Measurements from ENCODE around the gene MUC5B.
"Not testable (repeated sequence)": the region's sequence is repeated elsewhere in the genome, so short reads cannot be mapped to it uniquely, and the experiment has no call there.

MUC5B gene

DNA sequence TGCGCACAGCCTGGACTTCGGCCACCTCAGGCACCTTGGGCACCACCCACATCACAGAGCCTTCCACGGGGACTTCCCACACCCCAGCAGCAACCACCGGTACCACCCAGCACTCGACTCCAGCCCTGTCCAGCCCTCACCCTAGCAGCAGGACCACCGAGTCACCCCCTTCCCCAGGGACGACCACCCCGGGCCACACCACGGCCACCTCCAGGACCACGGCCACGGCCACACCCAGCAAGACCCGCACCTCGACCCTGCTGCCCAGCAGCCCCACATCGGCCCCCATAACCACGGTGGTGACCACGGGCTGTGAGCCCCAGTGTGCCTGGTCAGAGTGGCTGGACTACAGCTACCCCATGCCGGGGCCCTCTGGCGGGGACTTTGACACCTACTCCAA is 26.1 kb downstream of the MUC5B start:
- H3K27ac ChIP-seq; H2AFZ ChIP-seq; H3K36me3 ChIP-seq (ENCODE audit: control insufficient read depth, insufficient read depth, low read length); H3K9ac ChIP-seq; H3K4me3 ChIP-seq (ENCODE audit: low read depth, low read length); H3K27me3 ChIP-seq (ENCODE audit: control insufficient read depth, insufficient read depth, low read length); H3K4me1 ChIP-seq; H3K9me3 ChIP-seq (ENCODE audit: control insufficient read depth, low read length); H3K4me2 ChIP-seq (ENCODE audit: low read length); H3K79me2 ChIP-seq: not testable (repeated sequence)

DNA sequence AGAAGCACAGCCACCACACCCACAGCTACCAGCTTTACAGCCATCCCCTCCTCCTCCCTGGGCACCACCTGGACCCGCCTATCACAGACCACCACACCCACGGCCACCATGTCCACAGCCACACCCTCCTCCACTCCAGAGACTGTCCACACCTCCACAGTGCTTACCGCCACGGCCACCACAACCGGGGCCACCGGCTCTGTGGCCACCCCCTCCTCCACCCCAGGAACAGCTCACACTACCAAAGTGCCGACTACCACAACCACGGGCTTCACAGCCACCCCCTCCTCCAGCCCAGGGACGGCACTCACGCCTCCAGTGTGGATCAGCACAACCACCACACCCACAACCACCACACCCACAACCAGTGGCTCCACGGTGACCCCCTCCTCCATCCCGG is 27.5 kb downstream of the MUC5B start:
- not testable (repeated sequence) for H3K36me3 ChIP-seq (ENCODE audit: control insufficient read depth, insufficient read depth, low read length); H3K4me3 ChIP-seq (ENCODE audit: low read depth, low read length); H3K4me1 ChIP-seq; H3K79me2 ChIP-seq; H3K27me3 ChIP-seq (ENCODE audit: control insufficient read depth, insufficient read depth, low read length); H3K9me3 ChIP-seq (ENCODE audit: control insufficient read depth, low read length); H3K9ac ChIP-seq; H2AFZ ChIP-seq; H3K4me2 ChIP-seq (ENCODE audit: low read length); H3K27ac ChIP-seq

- Histone ChIP-seq H3K79me2 (no peaks in the 10 kb centered on the region), H3K27me3 (ENCODE audit: control insufficient read depth, insufficient read depth, low read length) (no peaks in the 10 kb centered on the region), H2AFZ (no peak overlapping the region), H3K9me3 (ENCODE audit: control insufficient read depth, low read length) (no peaks in the 10 kb centered on the region), H3K9ac (no peak overlapping the region), H3K27ac (no peak overlapping the region), H3K4me1 (no peaks in the 10 kb centered on the region), H3K36me3 (ENCODE audit: control insufficient read depth, insufficient read depth, low read length) (no peaks in the 10 kb centered on the region), H3K4me2 (ENCODE audit: low read length) (no peak overlapping the region), H3K4me3 (ENCODE audit: low read depth, low read length) (no peak overlapping the region)
- TF ChIP-seq, protein P1, sequence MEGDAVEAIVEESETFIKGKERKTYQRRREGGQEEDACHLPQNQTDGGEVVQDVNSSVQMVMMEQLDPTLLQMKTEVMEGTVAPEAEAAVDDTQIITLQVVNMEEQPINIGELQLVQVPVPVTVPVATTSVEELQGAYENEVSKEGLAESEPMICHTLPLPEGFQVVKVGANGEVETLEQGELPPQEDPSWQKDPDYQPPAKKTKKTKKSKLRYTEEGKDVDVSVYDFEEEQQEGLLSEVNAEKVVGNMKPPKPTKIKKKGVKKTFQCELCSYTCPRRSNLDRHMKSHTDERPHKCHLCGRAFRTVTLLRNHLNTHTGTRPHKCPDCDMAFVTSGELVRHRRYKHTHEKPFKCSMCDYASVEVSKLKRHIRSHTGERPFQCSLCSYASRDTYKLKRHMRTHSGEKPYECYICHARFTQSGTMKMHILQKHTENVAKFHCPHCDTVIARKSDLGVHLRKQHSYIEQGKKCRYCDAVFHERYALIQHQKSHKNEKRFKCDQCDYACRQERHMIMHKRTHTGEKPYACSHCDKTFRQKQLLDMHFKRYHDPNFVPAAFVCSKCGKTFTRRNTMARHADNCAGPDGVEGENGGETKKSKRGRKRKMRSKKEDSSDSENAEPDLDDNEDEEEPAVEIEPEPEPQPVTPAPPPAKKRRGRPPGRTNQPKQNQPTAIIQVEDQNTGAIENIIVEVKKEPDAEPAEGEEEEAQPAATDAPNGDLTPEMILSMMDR (IDR thresholded peaks at IDR 0.05): no peak
Observed at GRCh38 chr11:1251236-1251770, 28.4 kb downstream of the MUC5B start.

GRCh38 chr11:1252371-1253102 is 29.7 kb downstream of the MUC5B start:
- Histone ChIP-seq H3K4me2 (ENCODE audit: low read length) (no peak overlapping the region), H3K27ac (no peak overlapping the region), H3K4me1 (no peaks in the 10 kb centered on the region), H2AFZ (no peak overlapping the region), H3K4me3 (ENCODE audit: low read depth, low read length) (no peak overlapping the region), H3K36me3 (ENCODE audit: control insufficient read depth, insufficient read depth, low read length) (no peaks in the 10 kb centered on the region), H3K27me3 (ENCODE audit: control insufficient read depth, insufficient read depth, low read length) (no peaks in the 10 kb centered on the region), H3K9me3 (ENCODE audit: control insufficient read depth, low read length) (no peaks in the 10 kb centered on the region), H3K9ac (no peak overlapping the region), H3K79me2 (no peaks in the 10 kb centered on the region)
- TF ChIP-seq, protein P1 (IDR thresholded peaks at IDR 0.05): no peak

GRCh38 chr11:1253103-1253485 is 30.2 kb downstream of the MUC5B start:
- no peaks in the 10 kb centered on the region for H3K4me1 ChIP-seq
- no peaks in the 10 kb centered on the region for H3K36me3 ChIP-seq (ENCODE audit: control insufficient read depth, insufficient read depth, low read length)
- H3K9me3 ChIP-seq (ENCODE audit: control insufficient read depth, low read length): no peaks in the 10 kb centered on the region
- no peak overlapping the region for H3K4me3 ChIP-seq (ENCODE audit: low read depth, low read length)
- H3K9ac ChIP-seq: no peak overlapping the region
- no peaks in the 10 kb centered on the region for H3K79me2 ChIP-seq
- TF ChIP-seq, protein P1 (IDR thresholded peaks at IDR 0.05): no peak
- no peak overlapping the region for H3K4me2 ChIP-seq (ENCODE audit: low read length)
- H3K27me3 ChIP-seq (ENCODE audit: control insufficient read depth, insufficient read depth, low read length): no peaks in the 10 kb centered on the region
- H2AFZ ChIP-seq: no peak overlapping the region
- no peak overlapping the region for H3K27ac ChIP-seq
